Lower leg skin (tissue), 4 donors: ENCODE results near the gene ST8SIA6. TPM values are rescaled to one million over a fixed set of nuclear protein-coding genes. Genes with fewer than 3 reads are reported as not detected.

Source experiments
- DNase-seq, 2 donors: peaks; one replicate each; pipeline ENCODE4 v3.0.0-alpha.2; 2019; ENCODE audit warnings: low spot score in 2 of 2
- H3K4me3 ChIP-seq: fragments of 200-600 bp; sonication (generic); 2 replicates; pipeline ENCODE4 v1.5.1; 2017; ENCODE audit warnings: mild to moderate bottlenecking, low read depth; ENCODE audit not compliant: poor library complexity, severe bottlenecking
- POLR2A ChIP-seq, 2 donors: fragments of 450-650 bp; IDR thresholded peaks; one replicate each; pipeline ENCODE4 v1.6.1; 2016 to 2017; ENCODE audit warnings: antibody characterized with exemption in 2 of 2, mild to moderate bottlenecking in 1 of 2, moderate library complexity in 1 of 2
- WGBS, 2 donors: methylation state at CpG; one replicate each; pipeline ENCODE4 v1.1.5; 2018; 5-methylcytosine and 5-hydroxymethylcytosine counted together
- intact Hi-C: fragments of 100-400 bp; cut with DNase I; formaldehyde crosslinking; loops from one replicate; pipeline ENCODE4 v1.15.0; 2023; ENCODE audit warnings: low total_unique reads
- total RNA-seq, 4 donors: library from RNA; depleted of rRNA; stranded (reverse); fragments of >200 nt; gene quantifications; one replicate each; pipeline ENCODE4 v1.1.0, GENCODE V29; 2016
- TF ChIP-seq, protein P1 (sequence below), 3 donors: fragments of 450-650 bp; IDR thresholded peaks; one replicate each; pipeline ENCODE4 v1.5.1; 2016; ENCODE audit warnings: antibody characterized with exemption in 3 of 3, mild to moderate bottlenecking in 3 of 3, moderate library complexity in 2 of 3

ST8SIA6 gene
- total RNA-seq, 4 donors from 2014 or later, result 0.34 to 2.8 (median 1.5) TPM

DNA sequence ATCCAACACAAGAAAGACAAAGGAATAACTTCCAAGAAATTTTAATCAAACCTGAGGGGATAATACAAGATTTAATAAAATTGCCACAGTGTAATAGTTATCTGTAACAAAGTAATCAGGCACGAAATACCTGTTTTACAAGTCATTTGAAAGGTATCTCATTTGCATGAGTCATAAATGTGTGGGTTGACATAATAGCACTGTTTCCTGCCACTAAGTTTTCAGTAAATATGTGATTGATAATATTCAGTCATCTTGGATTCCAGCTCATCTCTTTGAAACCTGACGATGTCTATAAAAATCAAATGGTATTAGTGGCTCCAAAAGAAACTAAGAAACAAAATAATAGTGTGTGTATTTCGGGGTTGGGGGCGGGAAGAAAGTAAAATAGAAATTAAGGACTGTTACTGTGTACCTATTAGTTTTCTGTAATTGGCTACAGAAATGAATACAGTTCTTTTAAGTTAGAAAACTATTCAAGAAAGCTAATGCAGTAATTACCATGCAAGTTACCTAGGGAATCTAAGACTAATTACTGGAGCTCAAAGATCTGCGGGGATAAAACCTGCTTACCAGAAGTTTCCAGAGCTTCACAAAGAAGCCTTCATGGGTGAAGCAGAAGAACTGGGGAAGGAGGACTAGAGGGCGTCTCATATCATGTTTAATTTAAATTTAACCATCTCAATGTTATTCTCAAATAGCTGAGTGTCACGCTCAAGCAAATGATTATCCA, 100.7 kb downstream of the ST8SIA6 start:
- TF ChIP-seq, protein P1, sequence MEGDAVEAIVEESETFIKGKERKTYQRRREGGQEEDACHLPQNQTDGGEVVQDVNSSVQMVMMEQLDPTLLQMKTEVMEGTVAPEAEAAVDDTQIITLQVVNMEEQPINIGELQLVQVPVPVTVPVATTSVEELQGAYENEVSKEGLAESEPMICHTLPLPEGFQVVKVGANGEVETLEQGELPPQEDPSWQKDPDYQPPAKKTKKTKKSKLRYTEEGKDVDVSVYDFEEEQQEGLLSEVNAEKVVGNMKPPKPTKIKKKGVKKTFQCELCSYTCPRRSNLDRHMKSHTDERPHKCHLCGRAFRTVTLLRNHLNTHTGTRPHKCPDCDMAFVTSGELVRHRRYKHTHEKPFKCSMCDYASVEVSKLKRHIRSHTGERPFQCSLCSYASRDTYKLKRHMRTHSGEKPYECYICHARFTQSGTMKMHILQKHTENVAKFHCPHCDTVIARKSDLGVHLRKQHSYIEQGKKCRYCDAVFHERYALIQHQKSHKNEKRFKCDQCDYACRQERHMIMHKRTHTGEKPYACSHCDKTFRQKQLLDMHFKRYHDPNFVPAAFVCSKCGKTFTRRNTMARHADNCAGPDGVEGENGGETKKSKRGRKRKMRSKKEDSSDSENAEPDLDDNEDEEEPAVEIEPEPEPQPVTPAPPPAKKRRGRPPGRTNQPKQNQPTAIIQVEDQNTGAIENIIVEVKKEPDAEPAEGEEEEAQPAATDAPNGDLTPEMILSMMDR (IDR thresholded peaks at IDR 0.05), result no peak
- TF ChIP-seq POLR2A (IDR thresholded peaks at IDR 0.05), result no peak
- DNase-seq, result no peak
- intact Hi-C loops, result no loop called here
- 53 to 58% methylated on average over 7 of the region's 7 CpGs for WGBS, 2 donors
- no peak overlapping the region for H3K4me3 ChIP-seq

GRCh38 chr10:17352583-17352982, 101.8 kb downstream of the ST8SIA6 start:
- no peak for TF ChIP-seq POLR2A (IDR thresholded peaks at IDR 0.05)
- TF ChIP-seq, protein P1 (IDR thresholded peaks at IDR 0.05), result no peak
- intact Hi-C loops, result no loop called here
- whole genome bisulfite sequencing, 2 donors, result 74 to 82% methylated on average over 2 of the region's 2 CpGs
- DNase-seq, result no peak
- no peak overlapping the region for H3K4me3 ChIP-seq

- intact Hi-C loops, result no loop called here
- no peak overlapping the region for H3K4me3 ChIP-seq
- no peak for TF ChIP-seq POLR2A (IDR thresholded peaks at IDR 0.05)
- TF ChIP-seq, protein P1 (IDR thresholded peaks at IDR 0.05), result no peak
- DNase-seq, result no peak
- 71 to 73% methylated on average over 1 of the region's 1 CpG for WGBS, 2 donors
Observed at GRCh38 chr10:17351506-17351905, 102.9 kb downstream of the ST8SIA6 start.

DNA sequence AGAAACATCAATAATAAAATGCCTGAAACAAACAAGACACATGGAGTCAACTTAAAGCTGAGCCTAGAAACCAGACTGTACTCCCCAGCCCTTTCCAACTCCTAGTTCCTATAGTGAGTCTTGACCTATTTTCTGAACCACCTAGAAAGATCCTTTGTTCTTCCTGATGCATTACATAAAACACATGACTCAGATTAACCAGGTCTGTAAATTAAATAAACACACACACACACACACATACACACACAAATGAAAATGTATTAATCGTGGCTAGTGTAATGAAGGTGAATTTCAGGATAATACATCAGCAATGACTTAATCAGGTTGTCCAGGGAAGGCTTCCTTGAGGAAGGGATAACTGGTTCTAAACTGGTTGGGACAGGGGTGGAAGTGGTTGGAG, 104.7 kb downstream of the ST8SIA6 start:
- WGBS, 2 donors, result 45 to 67% methylated on average over 1 of the region's 1 CpG
- intact Hi-C loops, result no loop called here
- no peak for DNase-seq
- H3K4me3 ChIP-seq, result no peak overlapping the region
- TF ChIP-seq, protein P1 (IDR thresholded peaks at IDR 0.05), result no peak
- no peak for TF ChIP-seq POLR2A (IDR thresholded peaks at IDR 0.05)

DNA sequence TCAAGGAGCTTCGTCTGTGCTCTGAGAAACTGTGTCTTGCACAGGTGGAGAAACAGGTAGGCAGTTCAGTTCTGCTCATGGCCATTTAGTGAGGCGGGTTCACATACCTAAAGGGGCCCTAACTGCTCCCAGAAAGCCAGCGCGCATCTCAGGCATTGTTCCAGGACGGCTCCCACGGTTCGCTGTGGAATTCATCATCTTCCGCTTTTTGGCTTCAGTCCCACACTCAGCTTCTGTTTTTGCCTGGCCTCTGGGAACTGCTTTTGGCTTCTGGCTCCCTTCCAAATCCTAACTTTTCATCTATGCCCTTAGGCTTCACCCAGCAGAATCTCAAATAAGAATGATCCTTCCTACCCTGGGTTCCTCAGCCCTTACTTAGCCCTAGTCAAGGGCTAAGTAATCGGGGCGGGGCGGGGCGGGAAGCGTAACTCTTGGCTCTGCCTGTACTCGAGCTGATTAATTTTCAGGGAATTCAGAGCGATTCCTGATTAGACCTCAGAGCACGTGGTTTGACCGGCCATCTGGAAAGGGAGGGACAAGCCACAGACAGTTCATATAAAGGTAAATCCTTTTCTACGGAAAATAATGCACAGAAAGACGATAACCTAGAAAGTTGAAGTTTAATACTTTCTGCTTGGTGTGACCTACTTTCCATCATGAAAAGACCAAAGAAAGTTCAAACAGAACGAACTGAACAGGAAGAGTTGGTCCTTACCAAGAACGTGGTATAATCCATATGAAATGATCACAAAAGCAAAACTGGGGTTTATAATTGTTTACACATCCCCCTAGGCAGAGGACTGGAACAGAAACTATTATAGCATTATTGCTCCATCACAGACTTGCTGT, 105.7 kb downstream of the ST8SIA6 start:
- peak in 1 of 2 donors; percentile 86 for DNase-seq
- TF ChIP-seq, protein P1 (IDR thresholded peaks at IDR 0.05), result no peak
- TF ChIP-seq POLR2A (IDR thresholded peaks at IDR 0.05), result no peak
- intact Hi-C loops, result no loop called here
- H3K4me3 ChIP-seq, result no peak overlapping the region
- 13 to 20% methylated on average over 21 of the region's 21 CpGs for WGBS, 2 donors
